Transverse colon (tissue), 4 donors: ENCODE results near the gene FLAD1. TPM values are rescaled to one million over a fixed set of nuclear protein-coding genes. Genes with fewer than 3 reads are reported as not detected.
"Not testable (repeated sequence)": the region's sequence is repeated elsewhere in the genome, so short reads cannot be mapped to it uniquely, and the experiment has no call there.

ENCODE experiments used
- DNase-seq: peaks from one replicate; pipeline ENCODE4 v3.0.0-alpha.2; 2019
- H3K27ac ChIP-seq, 4 donors: fragments of 200-600 bp; sonication (generic); 2 replicates each; pipeline ENCODE4 v1.5.1; 2016 to 2018; ENCODE audit warnings: inconsistent platforms in 4 of 4
- H3K27me3 ChIP-seq: fragments of 200-600 bp; sonication (generic); 2 replicates; pipeline ENCODE4 v1.5.1; 2017; ENCODE audit warnings: inconsistent platforms
- H3K36me3 ChIP-seq, 4 donors: fragments of 200-600 bp; sonication (generic); 2 replicates each; pipeline ENCODE4 v1.5.1; 2017 to 2019; ENCODE audit warnings: inconsistent platforms in 4 of 4
- H3K4me1 ChIP-seq, 4 donors: fragments of 200-600 bp; sonication (generic); 2 replicates each; pipeline ENCODE4 v1.5.1; 2017 to 2020; ENCODE audit warnings: inconsistent platforms in 4 of 4
- H3K4me3 ChIP-seq, 4 donors: fragments of 200-600 bp; sonication (generic); 1 replicate in 1 of 4; 2 replicates in 3 of 4; pipeline versions ENCODE4 v1.5.1 to v1.6.1; 2017 to 2019; ENCODE audit warnings: inconsistent platforms in 4 of 4
- H3K9me3 ChIP-seq, 2 donors: fragments of 200-600 bp; sonication (generic); 2 replicates each; pipeline ENCODE4 v1.5.1; 2017 to 2019; ENCODE audit warnings: inconsistent platforms in 2 of 2
- EP300 ChIP-seq: sonication (generic); formaldehyde crosslinking; IDR thresholded peaks from one replicate; pipeline ENCODE4 v1.6.1; 2017; ENCODE audit warnings: antibody characterized with exemption, low read depth
- POLR2A ChIP-seq: fragments of 450-650 bp; IDR thresholded peaks from one replicate; pipeline ENCODE4 v1.6.1; 2016; ENCODE audit warnings: antibody characterized with exemption, mild to moderate bottlenecking, moderate library complexity
- POLR2AphosphoS5 ChIP-seq, 3 donors: sonication (generic); formaldehyde crosslinking; IDR thresholded peaks; one replicate each; pipeline ENCODE4 v1.6.1; 2016; ENCODE audit warnings: antibody characterized with exemption in 3 of 3
- WGBS, 2 donors: methylation state at CpG; one replicate each; pipeline ENCODE4 v1.1.5; 2018; ENCODE audit warnings: low coverage in 1 of 2; 5-methylcytosine and 5-hydroxymethylcytosine counted together
- in situ Hi-C, 4 donors: fragments of 200-750 bp; cut with MboI; loops; one replicate each; pipeline versions ENCODE4 v1.15.0 to v1.15.1; 2017; ENCODE audit warnings: low sequenced_read_pairs in 3 of 4, low pct_ligation_motif_present in 1 of 4, low pct_unique_long_range_greater_than_20kb in 1 of 4
- intact Hi-C: fragments of 100-400 bp; cut with DNase I; formaldehyde crosslinking; loops from one replicate; pipeline ENCODE4 v1.15.1; 2023; ENCODE audit warnings: low total_unique reads
- total RNA-seq, 4 donors: library from RNA; depleted of rRNA; stranded (reverse); fragments of >200 nt; gene quantifications; one replicate each; pipeline ENCODE4 v1.1.0, GENCODE V29; 2016
- TF ChIP-seq, protein P1 (sequence below), 5 experiments: fragments of 200-600 bp in 3 of 5; fragments of 450-650 bp in 2 of 5; sonication (generic) in 3 of 5; IDR thresholded peaks; 1 replicate in 2 of 5; 2 replicates in 3 of 5; pipeline ENCODE4 v1.5.1; 2016 to 2017; ENCODE audit warnings: antibody characterized with exemption in 5 of 5, inconsistent platforms in 3 of 5, mild to moderate bottlenecking in 2 of 5, moderate library complexity in 1 of 5

FLAD1 gene
- total RNA-seq, 4 donors from 2014 or later, result 32.7 to 42.4 (median 36.0) TPM

DNA sequence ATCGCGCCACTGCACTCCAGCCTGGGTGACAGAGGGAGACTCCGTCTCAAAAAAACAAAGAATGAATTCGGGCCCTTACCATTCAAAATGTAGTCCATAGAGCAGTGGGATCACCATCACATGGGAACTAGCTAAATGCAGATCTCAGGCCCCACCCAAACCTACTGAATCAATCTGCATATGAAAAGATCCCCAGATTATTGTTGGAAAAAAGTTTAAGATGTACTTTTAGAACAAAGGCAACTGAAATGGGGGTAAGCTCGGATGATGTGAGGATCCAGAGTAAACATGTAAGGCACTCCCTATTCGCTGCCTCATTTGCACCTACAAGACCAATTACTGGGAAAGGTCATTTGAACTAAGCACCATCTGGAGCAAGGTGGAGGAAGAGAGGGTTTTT lies 803 bp upstream of the FLAD1 start:
- peak overlapping the region in 2 of 4 donors; percentile 65 to 83 for H3K4me3 ChIP-seq
- WGBS, 2 donors, result 62 to 65% methylated on average over 6 of the region's 6 CpGs

DNA sequence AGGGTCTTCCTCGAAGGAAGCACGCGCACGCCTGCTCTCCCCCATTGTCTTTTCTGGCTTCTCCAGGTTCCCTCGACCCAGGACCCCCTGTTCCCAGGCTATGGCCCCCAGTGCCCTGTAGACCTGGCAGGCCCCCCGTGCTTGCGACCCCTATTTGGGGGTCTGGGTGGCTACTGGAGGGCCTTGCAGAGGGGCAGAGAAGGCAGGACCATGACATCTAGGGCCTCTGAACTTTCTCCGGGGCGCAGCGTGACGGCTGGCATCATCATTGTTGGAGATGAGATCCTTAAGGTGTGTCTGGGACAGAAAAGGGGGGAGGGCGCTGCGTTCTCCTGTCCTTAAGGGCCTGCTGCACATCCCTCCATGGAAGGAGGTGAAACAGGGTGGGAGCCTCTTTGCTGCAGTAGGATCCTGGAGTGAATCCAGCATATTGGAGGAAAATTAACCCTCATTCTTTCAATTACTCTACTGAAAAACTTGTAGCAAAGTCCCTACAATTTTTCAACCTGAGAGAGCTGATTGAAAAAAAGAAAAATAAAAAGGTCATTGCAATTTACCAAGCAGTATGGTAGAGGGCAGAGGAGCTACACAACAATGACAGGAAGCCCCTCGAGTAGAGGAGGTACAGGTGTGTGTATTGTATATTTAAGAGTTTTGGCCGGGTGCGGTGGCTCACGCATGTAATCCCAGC lies 777 bp downstream of the FLAD1 start:
- in situ Hi-C loops, result no loop called here
- WGBS, 2 donors, result 13 to 15% methylated on average over 15 to 17 of the region's 17 CpGs

More for the DNA sequence above, 803 bp upstream of the FLAD1 start:
- intact Hi-C loops (no loop called here), in situ Hi-C loops (no loop called here)
- Histone ChIP-seq H3K27ac (peak overlapping the region; percentile 44 to 89 (median 69)), H3K9me3 (no peaks in the 10 kb centered on the region), H3K4me1 (peaks cover 13 to 21% (median 18%) of the 10 kb centered on the region in 4 donors), H3K27me3 (no peaks in the 10 kb centered on the region), H3K36me3 (peaks cover 0 to 8% (median 0%) of the 10 kb centered on the region in 4 donors)
- no peak for DNase-seq
- TF ChIP-seq, protein P1, sequence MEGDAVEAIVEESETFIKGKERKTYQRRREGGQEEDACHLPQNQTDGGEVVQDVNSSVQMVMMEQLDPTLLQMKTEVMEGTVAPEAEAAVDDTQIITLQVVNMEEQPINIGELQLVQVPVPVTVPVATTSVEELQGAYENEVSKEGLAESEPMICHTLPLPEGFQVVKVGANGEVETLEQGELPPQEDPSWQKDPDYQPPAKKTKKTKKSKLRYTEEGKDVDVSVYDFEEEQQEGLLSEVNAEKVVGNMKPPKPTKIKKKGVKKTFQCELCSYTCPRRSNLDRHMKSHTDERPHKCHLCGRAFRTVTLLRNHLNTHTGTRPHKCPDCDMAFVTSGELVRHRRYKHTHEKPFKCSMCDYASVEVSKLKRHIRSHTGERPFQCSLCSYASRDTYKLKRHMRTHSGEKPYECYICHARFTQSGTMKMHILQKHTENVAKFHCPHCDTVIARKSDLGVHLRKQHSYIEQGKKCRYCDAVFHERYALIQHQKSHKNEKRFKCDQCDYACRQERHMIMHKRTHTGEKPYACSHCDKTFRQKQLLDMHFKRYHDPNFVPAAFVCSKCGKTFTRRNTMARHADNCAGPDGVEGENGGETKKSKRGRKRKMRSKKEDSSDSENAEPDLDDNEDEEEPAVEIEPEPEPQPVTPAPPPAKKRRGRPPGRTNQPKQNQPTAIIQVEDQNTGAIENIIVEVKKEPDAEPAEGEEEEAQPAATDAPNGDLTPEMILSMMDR (IDR thresholded peaks at IDR 0.05), result no peak
- TF ChIP-seq POLR2AphosphoS5 (IDR thresholded peaks at IDR 0.05), result no peak
- TF ChIP-seq POLR2A, result no peak
- no peak for TF ChIP-seq EP300

DNA sequence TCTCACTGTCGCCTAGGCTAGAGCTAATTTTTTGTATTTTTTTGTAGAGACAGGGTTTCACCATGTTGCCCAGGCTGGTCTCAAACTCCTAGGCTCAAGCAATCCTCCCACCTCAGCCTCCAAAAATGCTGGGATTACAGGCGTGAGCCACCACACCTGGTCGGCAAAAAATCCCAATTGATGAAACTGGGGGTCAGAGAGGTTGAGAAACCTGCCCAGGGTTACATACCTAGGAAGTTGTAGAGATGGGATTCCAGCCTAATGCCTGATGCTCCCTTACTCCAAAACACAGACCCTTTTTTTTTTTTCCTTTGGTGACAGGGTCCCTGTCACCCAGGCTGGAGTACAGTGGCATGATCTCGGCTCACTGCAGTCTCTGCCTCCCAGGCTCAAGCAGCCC lies 3.6 kb downstream of the FLAD1 start:
- H3K27ac ChIP-seq, intact Hi-C loops, H3K4me3 ChIP-seq, H3K27me3 ChIP-seq, H3K9me3 ChIP-seq, H3K36me3 ChIP-seq, DNase-seq, in situ Hi-C loops: not testable (repeated sequence)
- H3K4me1 ChIP-seq, result peaks cover 13 to 29% (median 21%) of the 10 kb centered on the region in 4 donors
- WGBS, 2 donors, result 90 to 100% methylated on average over 1 to 4 of the region's 4 CpGs

More for the DNA sequence above, 777 bp downstream of the FLAD1 start:
- no peak for DNase-seq
- Histone ChIP-seq H3K36me3 (peaks cover 0 to 9% (median 0%) of the 10 kb centered on the region in 4 donors), H3K4me3 (peak overlapping the region; percentile 20 to 95 (median 74)), H3K27ac (peak overlapping the region; percentile 77 to 89 (median 80)), H3K4me1 (peaks cover 13 to 21% (median 19%) of the 10 kb centered on the region in 4 donors), H3K27me3 (no peaks in the 10 kb centered on the region), H3K9me3 (no peaks in the 10 kb centered on the region)
- TF ChIP-seq EP300, result no peak
- TF ChIP-seq POLR2A, result no peak
- TF ChIP-seq, protein P1 (IDR thresholded peaks at IDR 0.05), result no peak
- no peak for TF ChIP-seq POLR2AphosphoS5 (IDR thresholded peaks at IDR 0.05)
- intact Hi-C loops, result no loop called here

DNA sequence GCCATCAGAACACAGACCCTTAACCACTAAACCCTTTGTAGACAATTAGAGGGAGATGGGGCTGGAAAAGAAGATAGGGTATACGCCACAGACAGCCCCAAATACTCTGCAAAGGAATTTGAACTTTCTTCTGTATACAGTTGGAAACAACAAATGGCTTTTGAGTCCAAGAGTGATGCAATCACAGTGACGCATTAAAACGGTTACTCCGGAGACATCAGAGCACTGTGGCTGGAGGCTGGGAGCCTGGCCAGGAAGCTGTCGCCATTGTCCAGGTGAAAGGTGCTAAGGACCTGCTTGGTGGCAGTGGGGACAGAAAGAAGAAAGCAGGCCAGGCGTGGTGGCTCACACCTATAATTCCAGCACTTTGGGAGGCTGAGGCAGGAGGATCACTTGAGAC lies 4.2 kb downstream of the FLAD1 start:
- Histone ChIP-seq H3K4me3 (no peak overlapping the region), H3K36me3 (peaks cover 0 to 9% (median 0%) of the 10 kb centered on the region in 4 donors), H3K9me3 (no peaks in the 10 kb centered on the region), H3K27ac (no peak overlapping the region), H3K4me1 (peaks cover 12 to 26% (median 20%) of the 10 kb centered on the region in 4 donors), H3K27me3 (no peaks in the 10 kb centered on the region)
- intact Hi-C loops (no loop called here), in situ Hi-C loops (no loop called here)
- TF ChIP-seq, protein P1 (IDR thresholded peaks at IDR 0.05), result no peak
- no peak for TF ChIP-seq POLR2A
- no peak for TF ChIP-seq POLR2AphosphoS5 (IDR thresholded peaks at IDR 0.05)
- TF ChIP-seq EP300, result no peak
- WGBS, 2 donors, result 53 to 79% methylated on average over 5 to 6 of the region's 6 CpGs
- no peak for DNase-seq
